ENCODE measurements around the gene VCAN.

VCAN gene

DNA sequence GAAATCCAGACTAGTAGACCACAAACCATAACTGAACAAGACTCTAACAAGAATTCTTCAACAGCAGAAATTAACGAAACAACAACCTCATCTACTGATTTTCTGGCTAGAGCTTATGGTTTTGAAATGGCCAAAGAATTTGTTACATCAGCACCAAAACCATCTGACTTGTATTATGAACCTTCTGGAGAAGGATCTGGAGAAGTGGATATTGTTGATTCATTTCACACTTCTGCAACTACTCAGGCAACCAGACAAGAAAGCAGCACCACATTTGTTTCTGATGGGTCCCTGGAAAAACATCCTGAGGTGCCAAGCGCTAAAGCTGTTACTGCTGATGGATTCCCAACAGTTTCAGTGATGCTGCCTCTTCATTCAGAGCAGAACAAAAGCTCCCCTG lies 68.6 kb downstream of the VCAN start:
- DNase-seq: no peak

DNA sequence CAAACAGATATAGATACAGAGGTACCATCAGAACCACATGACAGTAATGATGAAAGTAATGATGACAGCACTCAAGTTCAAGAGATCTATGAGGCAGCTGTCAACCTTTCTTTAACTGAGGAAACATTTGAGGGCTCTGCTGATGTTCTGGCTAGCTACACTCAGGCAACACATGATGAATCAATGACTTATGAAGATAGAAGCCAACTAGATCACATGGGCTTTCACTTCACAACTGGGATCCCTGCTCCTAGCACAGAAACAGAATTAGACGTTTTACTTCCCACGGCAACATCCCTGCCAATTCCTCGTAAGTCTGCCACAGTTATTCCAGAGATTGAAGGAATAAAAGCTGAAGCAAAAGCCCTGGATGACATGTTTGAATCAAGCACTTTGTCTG lies 69.2 kb downstream of the VCAN start:
- DNase-seq: no peak

DNA sequence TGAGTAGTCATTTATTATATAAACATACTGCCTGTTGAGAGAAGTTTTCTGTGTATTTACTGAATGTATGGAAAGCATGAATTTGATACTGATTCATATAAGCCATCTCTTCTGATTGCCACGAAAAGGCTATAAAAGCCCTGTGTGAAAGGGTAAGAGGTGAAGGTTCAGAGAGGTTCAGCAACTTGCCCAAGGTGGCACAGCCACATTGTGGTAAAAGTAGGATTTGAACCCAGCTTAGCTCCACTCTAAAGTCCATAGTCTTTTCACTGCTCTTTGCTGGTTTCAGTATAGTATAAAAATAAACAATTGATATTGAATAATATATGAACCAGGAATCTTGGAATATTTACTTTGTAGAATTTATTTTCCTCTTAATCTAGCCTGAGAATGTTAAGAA lies 71.3 kb downstream of the VCAN start:
- DNase-seq: no peak

DNA sequence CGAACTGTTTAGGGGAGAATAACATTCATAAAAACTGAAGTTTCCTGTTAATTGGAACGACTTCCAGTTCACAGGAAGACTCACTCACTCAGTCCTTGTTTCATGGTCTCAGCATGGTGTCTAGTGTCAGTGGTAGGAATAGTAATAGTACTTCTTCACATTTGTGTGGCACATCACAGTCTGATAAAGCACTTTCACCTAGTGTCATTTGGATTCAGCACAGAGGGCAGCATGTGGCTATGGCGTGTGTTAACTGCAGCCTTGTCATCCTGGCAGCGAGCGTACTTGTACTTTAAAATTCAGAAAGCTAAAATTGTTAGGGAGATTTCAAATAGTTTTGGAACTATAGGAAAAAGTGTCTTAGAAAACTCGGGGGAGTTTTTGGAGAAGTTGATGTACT lies 72.4 kb downstream of the VCAN start:
- DNase-seq: no peak

DNA sequence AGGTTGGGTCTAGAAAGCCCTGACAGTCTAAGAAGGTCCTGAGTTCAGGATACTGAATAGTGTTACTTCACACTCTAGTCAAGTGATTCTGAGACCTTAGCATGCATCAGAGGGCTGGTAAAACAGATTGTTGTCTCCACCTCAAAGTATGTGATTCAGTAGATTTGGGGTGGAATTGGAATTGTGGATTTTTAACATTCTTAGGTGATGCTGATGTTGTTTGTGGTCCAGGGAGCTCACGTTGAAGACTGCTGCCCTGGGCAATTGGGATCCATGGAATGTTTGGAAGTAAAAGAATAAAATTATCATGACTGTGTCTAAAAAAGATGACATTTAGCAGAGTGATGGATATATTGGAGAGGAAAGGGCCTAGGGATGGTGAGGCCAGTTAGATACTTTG lies 75.6 kb downstream of the VCAN start:
- DNase-seq: no peak

DNA sequence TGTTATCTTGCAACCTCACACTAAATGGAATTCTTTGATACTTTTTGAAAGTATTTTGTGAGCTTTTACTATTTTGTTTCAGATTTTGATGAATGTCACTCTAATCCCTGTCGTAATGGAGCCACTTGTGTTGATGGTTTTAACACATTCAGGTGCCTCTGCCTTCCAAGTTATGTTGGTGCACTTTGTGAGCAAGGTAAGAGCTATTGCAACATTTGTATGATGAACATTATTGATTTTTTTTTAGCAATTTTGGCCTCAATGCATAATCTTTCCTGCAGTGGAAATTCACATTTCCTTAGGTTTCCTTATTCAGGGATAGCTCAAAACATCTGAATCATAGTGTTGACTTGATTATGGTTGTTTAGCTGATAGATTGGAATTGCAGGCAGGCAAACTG lies 76.3 kb downstream of the VCAN start:
- no peak for DNase-seq

DNA sequence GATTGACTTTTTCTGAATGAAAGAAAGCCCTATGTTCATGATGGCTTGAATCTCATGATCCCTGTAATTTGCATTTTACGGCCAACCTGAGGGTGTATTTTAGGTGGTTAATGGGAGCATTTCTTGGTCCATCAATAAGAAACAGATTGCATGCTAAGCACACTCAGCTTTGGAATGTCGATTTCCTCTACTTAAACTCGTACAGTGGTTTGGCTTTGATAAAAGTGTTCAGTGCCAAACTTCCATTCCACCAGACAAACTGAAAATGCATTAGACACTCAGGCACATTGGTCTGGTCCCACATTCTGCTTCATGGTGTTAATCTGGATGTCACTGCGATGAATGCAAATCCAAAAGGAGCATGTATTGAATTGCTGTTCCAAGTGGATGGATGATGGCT lies 77.0 kb downstream of the VCAN start:
- no peak for DNase-seq

DNA sequence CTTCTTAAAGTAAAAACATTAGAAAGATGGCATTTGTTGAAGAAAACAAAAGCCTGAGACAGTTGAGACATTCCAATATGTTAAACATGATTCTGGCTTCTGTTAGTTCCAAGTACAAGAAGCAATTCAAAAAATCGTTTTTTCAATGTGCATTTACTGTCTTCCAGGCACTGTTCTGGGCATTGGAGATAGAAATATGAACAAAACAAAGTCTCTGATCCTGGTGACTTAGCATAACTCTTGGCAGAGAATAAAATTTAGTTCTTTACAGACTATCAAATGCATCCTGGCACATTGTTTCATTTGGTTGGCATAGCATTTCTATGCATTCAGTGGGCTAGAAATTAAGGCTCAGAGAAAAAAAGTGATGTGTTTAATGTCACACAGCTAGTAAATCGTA lies 77.5 kb downstream of the VCAN start:
- no peak for DNase-seq

DNA sequence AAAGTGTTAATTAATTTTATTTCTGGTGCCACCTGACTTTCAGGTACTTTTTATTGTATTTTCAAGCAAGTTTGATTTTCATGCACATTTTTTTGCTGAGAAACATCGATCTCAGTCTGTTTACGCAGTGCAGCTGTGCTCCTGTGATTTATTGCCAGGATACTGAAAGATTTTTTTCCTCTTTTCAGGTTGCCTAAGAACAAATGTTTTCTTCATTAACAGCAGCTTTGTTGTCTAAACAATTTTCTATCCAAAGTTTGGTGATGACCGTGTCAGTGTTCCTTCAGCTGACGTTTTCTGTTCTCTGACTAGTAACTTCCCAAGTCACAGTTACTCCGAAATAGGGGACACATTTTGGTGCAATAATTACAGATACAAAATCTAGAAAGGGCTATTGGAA lies 78.1 kb downstream of the VCAN start:
- DNase-seq: no peak

DNA sequence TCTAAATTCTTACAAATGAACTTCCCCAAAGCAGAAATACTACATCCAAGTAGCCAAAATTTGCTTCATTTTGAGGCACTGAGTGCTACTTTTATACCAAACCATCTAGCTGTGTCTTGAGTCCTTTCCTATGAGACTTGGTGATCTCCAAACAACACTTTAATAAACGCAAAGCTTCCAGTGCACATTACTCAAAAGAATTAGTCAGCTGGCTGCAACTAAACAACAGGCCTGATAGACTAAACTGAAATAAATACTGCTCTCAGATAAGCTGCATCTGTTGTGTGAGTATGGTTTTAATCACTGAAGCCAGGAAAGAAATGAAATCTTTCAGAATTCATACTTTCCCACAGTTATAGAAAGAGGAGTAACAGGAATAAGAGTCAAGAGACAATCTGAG lies 80.3 kb downstream of the VCAN start:
- DNase-seq: no peak

DNA sequence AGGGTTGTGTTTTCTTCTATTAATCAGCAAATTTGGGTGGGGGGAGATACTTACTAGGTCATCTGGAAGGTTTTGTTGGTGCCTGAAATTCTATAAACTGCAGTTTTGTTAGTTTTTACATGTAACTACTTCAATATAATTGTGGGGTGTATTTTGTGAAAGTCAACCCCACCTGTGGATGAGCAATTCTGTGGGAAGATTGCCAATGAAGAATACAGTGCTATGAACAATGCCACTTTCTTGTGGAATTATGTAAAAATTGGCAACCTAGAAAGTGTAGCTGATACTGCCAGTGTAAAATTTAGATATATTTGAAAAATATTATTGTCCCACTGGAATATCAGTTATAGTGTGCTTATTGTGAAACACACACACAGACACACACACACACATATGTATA lies 80.7 kb downstream of the VCAN start:
- DNase-seq: no peak

DNA sequence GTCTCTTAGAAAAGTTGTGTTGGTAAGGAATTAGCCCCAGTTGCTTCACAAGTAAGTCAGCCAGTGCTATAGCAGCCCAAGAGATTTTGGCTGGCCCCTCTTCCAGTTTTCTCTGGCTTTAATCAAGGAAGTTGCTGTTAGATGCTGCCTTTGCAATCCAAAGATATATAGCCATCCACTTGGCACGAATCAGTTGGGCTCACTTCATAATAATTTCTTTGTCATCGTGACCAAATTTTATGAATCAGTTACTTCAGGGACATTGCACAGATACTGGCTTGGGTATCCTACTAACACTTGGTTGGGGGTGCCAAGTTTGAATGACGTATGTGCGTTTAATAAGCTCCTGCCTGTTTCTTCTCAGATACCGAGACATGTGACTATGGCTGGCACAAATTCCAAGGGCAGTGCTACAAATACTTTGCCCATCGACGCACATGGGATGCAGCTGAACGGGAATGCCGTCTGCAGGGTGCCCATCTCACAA lies 81.5 kb downstream of the VCAN start:
- no peak for DNase-seq

DNA sequence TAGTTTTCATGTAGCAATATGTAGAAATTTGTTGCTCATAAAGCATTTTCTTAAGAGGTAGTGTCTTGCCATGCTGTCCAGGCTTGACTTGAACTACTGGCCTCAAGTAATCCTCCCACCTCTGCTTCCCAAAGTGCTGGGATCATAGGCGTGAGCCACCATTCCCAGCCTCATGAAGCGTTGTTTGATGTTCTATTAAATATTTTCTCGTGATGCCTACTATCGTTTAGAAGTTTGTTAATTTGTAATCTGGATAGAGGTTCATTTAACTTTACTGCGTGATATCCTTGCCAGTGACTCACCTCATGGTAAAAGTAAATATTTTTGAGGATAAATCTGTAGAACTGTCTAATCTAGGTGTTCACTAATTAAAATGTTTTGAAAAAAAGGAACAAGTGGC lies 82.6 kb downstream of the VCAN start:
- DNase-seq: no peak

DNA sequence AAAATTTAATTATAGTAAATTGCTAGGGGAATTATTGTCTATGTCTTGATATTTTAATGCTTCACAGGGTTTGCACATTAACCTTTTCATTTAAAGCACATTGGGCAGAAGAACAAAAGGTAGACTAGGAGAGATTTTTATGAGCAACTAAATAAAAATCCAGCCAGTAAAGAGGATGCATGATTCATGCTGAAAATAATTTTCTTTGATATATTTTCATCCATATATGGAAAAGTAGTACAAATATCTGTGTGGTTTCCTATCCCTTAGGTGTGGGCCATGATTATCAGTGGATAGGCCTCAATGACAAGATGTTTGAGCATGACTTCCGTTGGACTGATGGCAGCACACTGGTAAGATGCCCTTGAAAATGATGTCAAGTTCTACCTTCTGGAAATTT lies 83.1 kb downstream of the VCAN start:
- no peak for DNase-seq

DNA sequence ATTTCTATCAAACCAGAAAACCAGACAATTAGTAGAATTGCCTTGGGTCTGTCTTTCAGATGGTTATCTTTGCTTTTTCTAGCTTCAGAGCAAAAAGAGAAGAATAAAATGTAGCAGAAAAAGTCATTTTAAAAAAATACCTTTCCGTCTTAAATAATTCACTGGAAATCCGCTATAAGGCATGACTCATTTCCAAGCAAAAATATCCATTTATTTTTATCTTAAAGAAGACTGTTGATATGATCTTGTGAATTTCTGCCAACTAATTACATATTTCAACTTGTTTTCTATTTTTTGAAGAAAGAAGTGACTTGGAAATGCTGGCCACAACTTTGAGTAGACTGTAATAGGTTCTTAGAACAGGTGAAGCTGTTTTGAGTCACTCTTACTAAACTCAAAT lies 83.7 kb downstream of the VCAN start:
- DNase-seq: no peak

DNA sequence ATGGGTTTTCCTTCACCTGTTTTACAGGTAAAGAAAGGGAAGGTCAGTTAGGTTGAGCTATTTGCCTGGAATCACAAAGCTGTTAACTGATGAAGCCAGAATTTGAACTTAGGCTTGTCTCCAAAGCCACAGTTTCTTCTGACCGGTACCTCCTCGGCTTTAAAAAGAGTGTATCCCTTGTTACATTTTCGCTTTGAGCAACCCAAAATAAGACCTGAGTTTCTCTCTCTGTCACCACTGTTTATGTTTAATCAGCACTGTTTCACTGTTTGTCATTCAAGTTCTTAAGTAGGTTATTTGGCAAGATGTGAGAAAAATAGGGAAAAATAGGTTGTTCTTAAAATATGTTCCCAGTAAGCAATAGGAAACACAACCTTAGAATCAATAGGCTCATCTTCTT lies 84.6 kb downstream of the VCAN start:
- no peak for DNase-seq

DNA sequence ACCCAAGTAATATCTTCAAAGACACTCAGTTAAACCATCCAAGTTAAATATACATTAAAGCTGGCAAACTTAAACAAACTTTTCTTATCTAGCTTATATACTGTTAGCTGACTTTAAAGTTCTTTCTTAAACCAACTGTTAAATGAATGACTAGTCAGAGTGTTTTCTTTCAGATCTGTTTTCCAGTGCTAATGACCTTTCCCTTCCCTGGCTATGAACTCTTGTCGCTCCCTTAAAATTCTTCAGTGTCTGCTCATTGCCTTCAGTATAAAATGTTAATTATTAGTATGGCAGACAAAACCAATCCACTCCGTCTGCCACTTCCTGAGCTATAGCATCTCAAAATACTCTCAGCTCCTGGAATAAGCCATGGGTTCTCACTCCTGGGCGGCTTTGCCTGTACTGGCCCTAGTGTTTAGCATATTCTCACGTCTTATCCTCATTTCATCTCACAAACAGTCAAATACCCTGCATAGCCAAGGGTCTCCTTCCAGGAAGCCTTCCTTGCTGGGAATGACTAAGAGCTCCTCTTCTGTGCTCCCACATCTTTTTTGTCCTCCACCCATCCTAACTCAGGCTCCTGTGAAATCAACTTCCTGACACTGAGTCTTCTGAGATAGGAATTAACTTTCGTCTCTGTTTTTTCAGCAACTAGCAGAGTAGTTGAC lies 87.7 kb downstream of the VCAN start:
- no peak for DNase-seq

DNA sequence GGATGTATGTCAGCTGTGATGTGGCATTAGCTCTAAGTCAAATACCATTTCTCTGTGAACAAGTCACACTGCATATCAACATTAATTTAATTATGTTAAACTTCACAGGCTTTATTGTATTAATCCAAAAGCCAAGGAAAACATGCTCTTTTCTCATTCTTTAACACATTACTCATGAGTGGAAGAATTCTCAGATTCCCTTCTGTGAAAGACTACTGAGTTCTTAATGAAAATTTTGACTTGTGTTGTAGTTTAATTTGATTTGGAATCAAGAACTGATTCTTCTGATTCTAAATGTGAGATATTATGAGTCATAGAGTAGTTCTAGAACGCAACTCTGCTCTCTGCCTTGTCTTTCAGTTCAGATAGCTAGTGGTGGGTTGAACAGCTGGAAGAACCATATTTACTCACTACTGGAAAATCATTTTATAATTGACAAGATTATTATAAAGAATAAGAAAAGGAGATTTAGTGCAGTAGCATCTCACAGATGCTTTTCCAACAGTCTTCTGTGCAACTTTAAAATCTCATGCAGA lies 90.6 kb downstream of the VCAN start:
- no peak for DNase-seq

DNA sequence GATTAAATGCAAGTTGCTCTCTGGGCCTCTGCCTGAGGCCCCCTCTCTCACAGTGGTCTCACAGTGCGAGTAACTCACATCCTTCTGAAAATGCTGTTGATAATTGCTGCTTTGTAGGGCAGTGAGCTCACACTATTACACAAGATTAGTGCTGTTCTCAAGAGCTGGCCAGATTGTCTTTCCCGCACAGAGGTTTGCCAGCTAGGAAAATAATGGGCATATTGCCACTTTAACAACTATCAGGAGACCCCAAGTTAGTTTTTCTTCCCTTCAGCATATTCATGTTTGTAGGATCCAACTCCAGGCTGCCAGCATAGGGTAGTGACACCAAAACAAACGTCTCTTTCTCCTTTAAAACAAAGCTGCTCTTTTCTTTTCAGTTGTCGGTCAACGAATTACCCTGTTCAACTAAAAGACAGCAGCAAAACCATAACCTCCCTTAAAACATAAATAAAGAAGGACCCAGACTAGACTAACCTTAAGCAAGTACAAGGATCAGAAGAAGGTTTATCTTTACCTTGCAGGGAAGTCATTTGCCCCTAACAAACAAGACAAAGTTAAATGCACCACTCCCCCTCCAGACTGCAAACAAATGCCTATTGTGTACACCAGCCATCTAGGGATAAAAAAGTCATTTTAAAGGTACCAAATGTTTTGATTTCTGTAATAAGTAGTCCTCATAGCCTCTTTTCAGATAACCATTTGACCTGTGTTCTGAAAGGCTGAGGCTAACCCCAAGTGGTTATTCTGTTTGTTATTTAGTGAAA lies 91.4 kb downstream of the VCAN start:
- no peak for DNase-seq

DNA sequence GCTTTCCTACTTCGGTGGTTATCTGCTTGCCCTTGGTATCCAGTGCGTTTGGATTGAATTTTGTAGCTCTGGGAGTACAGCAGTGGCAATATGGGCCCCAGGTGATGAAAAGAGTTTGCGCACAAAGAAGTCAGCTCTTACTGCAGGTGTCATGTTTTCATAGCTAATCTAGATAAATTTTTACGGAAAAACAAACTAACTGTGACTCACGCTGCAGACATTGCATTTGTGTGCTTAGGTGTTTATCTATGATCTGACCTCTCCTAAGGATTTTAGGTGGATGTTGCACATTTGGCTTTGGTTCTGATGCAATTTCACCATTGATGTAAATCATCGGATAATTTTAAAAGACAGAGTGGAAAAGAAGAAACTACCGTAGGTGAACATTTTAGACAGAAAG lies 92.1 kb downstream of the VCAN start:
- DNase-seq: no peak

DNA sequence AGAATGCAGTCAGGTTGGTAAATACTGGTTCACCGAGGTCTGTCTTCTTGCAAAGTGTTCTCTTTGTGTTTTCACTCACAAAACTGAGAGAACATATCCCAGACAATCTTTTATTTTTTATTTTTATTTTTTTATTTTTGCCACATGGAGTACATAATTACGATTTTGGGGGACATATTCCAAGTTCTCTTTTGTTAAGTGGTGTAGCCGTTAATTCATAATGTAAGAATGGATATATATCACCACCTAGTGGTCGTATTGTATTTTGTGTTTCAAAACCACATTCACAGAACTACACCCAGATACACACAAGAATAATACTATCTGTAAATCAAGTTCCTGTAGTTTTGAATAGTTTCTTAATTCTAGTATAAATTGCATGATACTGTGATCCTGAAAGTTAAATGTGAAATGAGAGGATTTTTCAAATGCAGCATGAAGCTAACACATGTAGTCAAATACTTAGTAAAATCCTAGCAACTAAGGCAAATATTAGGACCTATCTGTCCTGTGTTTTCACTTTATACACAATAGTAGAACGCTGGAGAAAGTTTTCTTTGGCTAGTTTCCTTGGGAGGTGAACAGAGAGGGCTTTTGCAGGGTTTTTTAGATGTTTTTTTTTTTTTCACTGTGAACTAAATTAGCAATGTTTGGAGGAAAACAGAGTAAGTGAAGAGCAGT lies 92.7 kb downstream of the VCAN start:
- no peak for DNase-seq

DNA sequence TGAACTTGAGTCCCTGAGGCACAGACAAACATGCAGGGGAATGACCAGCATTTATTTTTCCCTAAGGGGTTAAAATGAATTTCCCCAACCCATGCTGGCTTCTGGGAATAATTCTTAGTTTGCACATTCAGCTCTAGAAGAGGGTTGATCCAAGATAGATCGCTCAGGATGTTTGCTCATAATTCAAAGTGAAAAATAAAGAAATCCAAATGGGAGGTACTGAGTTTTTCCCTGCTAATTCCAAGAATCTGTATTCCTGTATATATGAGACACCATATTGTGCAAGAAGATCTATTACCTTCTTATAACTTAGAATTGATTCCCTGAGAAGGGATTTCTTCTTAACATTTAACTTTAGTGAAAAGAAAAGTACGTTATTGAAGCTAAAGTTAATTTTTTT lies 96.2 kb downstream of the VCAN start:
- no peak for DNase-seq

DNA sequence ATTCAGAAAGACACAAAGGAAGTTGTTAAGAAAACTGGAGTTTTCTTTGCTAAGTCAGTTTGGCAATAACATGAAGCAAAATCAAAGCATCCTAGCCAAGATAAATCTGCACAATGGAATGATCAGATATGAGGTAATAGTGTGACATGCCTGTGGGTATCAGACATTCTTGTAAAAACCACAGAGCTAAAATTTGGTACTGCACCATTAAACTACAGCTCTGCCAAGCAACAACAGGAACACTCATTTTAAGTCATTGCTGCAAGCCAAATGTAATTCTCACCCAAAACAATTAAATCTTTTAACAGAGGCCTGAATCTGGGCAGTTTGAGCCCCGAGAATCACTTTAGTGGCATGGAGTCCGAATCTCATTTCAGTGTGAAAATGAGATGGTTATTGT lies 96.6 kb downstream of the VCAN start:
- no peak for DNase-seq

DNA sequence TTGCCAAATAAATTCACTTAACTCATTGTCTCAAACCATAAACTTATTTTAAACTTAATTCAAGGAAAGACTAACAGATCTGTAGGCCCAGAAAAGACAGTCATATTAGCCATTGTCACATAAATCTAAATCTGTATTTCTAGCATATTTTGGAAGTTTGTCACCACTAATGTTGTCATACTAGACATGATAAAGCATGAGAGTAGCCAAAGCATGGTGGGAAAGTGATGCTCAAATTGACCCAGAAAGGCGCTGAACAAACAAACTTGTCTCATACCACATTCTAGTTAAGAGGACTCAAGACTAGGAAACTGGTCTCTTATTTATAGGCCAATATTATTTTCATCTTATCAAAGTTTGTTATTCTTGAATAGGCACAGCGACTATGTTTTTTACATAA lies 99.4 kb downstream of the VCAN start:
- no peak for DNase-seq

All from stimulated activated CD4-positive, alpha-beta T cell treated with anti-CD3 and anti-CD28 coated beads, Interleukin-2, amount 100 ng/mL, for 24 hours (primary cell).